Adipose tissue (tissue), 3 donors: ENCODE results near the gene RHCE. TPM values are rescaled to one million over a fixed set of nuclear protein-coding genes. Genes with fewer than 3 reads are reported as not detected.
"Not testable (repeated sequence)": the region's sequence is repeated elsewhere in the genome, so short reads cannot be mapped to it uniquely, and the experiment has no call there.

Experiments used
- H3K27ac ChIP-seq: one replicate; pipeline ENCODE4 v1.5.1; 2013; ENCODE audit warnings: low read depth, low read length
- WGBS, 3 donors: extraction: QIAGEN DNeasy Blood & Tissue Kit; methylation state at CpG; one replicate each; pipeline ENCODE4 v1.1.7; 2013; 5-methylcytosine and 5-hydroxymethylcytosine counted together
- polyA plus RNA-seq, 3 donors: library from polyadenylated mRNA; stranded (reverse); fragments of 200-250 nt; gene quantifications; one replicate each; pipeline ENCODE4 v1.2.3, GENCODE V29; 2013
- donor health status: healthy with polysubstance abuse.
- donor health status: Bipolar disorder and iron deficiency.
- donor health status: healthy.

Gene RHCE
- polyA plus RNA-seq, result under 1 TPM in 2 of 3 donors, not detected in 1; 0.10 to 0.30 TPM

DNA sequence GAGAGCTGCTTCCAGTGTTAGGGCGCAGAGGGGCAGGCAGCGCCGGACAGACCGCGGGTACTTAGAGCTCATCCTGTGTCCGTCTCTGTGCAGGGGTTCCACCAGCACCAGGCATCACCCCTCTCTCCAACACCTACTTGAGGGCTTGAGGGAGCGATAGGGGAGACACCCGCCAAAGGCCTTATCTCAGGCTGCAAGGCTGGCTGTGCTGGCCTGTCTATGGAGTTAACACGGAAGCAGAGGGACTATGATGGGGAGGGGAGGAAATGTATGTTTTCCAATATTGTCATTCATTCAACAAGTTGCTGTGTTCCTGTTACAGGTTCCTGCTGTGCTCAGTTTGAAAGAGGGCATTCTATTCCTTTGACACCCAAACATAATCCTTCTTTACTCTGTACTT is at the start of gene RHCE:
RHCE (minus strand) TSS at position 111 of the 400 bp plus-strand sequence; CDS start at position 72, 39 bp downstream.
- H3K27ac ChIP-seq, result not testable (repeated sequence)
- WGBS, 3 donors, result 87 to 96% (median 90%) methylated on average over 9 of the region's 9 CpGs

DNA sequence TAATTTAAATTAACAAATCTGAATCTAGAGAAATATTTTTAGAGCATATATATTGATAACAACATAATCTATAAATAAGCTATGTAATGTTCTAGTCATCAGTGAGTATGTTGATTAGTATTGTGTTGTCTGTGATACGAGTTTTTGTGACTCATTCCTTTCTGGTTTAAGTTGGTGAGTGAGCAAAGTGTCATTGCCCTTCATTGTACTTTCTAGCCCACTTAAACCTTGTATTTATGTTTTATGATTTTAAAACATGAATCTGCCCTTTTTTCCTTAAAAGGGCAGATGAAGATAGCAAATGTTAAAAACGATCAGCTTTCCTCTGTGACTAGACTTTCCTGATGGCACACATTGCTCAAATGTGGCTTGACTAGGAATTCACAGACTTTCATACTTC is 48.6 kb upstream of the RHCE start:
- 76 to 91% (median 89%) methylated on average over 2 of the region's 2 CpGs for WGBS, 3 donors
- no peak overlapping the region for H3K27ac ChIP-seq

DNA sequence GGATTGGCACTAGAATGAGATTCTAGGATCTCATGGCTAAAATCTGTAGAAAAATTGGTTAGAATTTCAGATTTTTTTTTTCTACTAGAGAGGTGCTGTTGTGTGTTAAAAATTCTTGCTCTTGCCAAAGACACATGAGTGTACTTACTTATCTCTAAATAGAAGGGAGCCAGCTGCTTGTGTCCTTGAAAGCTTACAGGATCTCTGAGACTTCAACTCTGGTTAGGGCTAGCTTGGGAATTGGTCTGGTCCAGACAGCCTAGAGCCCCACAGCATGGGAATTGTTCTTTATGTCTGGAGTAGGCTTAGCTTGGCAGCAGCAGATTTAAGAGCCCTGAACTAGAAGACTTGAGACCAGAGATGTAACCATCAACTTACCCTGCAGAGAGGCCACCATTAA is 47.4 kb upstream of the RHCE start:
- no peak overlapping the region for H3K27ac ChIP-seq

DNA sequence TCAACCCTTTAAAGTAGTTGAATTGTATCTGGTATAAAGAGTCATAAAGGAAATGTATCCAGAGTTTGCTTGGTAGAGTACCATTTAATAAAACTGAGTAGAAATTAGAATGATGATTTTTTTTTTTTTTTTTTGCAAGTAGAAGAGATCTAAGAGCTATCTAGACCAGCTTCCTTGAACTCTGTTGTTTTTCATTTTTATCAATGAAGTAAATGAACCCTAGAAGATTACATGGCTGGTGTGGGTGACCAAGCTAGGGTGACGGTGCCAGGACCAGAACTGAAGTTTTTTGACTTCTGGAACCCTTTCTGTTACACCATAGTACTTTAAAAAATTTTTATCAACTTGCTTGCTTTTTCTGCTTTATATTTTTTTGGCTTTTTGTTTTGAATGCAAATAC is 47.0 kb upstream of the RHCE start:
- no peak overlapping the region for H3K27ac ChIP-seq
- 34 to 85% (median 83%) methylated on average over 1 of the region's 1 CpG for WGBS, 3 donors

DNA sequence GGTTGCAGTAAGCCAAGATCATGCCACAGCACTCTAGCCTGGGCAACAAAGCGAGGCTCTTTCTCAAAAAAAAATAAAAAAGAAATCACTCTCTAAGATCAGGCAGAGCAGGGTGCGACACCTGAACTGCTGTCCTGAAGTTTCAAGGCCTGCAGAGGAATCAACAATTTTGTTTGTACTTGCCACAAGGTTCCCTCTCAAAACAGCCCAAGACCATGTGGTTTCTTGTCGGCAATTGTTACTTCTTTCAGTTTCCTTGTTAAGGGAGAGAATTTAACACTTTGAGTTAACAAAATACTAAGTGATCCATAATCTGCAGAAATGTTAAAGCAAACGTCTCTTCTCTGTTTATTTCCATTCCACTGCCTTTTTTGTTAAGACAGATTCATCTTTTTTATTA is 46.6 kb upstream of the RHCE start:
- no peak overlapping the region for H3K27ac ChIP-seq
- 50 to 69% (median 64%) methylated on average over 4 of the region's 4 CpGs for WGBS, 3 donors

DNA sequence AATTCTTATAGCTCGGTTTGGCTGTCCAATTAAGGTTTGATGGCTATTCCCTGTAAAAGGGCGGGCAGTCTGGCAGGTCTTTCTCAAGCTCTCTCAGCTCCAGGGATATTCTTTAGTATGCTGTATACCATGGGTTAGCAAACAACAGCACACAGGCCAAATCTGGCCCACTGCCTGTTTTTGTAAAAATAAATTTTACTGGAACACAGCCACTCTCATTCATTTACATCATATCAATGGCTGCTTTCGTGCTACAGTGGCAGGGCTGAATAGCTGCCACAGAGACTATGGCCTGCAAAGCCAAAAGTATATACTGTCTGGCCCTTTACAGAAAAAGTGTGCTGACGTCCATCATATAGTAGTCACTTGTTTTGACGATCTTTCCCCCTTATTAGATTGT is 42.1 kb upstream of the RHCE start:
- H3K27ac ChIP-seq, result no peak overlapping the region
- 36 to 65% (median 55%) methylated on average over 5 of the region's 5 CpGs for WGBS, 3 donors

- WGBS, 3 donors, result 43 to 71% (median 54%) methylated on average over 2 of the region's 2 CpGs
- H3K27ac ChIP-seq, result no peak overlapping the region
Observed at GRCh38 chr1:25461849-25462248, 41.2 kb upstream of the RHCE start.

- 62 to 79% (median 72%) methylated on average over 3 to 4 of the region's 4 CpGs for WGBS, 3 donors
- H3K27ac ChIP-seq, result not testable (repeated sequence)
Observed at GRCh38 chr1:25460816-25461215, 40.2 kb upstream of the RHCE start.

DNA sequence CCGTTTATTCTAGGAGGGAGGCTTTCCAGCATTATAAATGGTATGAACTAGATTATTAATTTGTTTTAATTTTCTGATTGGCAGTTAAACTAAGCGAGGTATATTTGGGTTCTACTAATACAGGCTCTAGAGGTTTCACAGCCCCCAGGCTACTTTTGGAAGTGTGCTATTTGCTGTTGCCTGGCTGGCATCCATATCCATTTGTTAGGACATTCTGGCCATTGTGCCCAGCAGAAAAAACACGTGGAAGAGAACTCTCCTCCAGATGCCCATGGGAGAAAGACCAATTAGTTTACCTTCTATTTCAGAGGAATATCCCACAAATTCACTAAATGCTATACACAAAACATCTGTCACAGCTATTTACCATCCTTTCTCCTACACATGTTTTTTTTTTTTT is 39.4 kb upstream of the RHCE start:
- 82 to 86% (median 85%) methylated on average over 3 of the region's 3 CpGs for WGBS, 3 donors
- no peak overlapping the region for H3K27ac ChIP-seq

GRCh38 chr1:25458541-25459298 is 38.1 kb upstream of the RHCE start:
- no peak overlapping the region for H3K27ac ChIP-seq
- WGBS, 3 donors, result 71 to 78% (median 76%) methylated on average over 7 of the region's 7 CpGs

DNA sequence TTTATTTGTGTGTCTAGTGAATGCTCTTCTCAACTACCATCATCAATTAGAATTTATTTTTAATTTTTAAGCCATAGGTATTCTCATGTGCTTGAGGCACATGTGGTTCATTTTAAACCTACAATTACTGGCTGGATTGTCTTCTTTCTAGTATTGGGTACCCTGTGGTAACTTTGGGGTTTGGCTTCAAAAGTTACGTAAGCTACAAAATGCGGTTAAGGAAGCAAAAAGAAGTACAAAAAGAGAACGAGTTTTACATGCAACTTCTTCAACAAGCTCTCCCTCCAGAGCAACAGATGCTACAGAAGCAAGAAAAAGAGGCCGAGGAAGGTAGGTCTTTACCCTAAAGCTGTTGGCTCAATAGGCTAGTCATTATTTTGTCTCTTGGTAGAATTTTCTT is 35.9 kb upstream of the RHCE start:
- WGBS, 3 donors, result 59 to 94% (median 67%) methylated on average over 4 of the region's 4 CpGs
- no peak overlapping the region for H3K27ac ChIP-seq

DNA sequence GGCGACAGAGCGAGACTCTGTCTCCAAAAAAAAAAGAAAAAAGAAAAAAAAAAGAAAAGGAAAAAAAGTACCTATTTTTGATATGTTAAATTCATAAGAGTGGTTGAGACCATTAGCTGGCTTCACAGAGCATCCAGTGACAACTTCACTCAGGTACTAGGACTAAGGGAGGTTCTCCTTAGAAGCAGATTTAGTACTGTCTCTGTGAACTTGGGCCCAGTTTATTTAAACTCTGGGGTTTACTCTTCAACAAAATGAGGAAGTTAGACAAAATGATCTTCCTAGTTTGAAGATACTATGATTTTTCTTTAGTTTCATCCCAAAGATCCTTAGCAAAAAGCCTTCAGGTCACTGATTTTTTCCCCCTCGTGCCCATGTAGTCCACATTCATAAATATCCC is 31.3 kb upstream of the RHCE start:
- no peak overlapping the region for H3K27ac ChIP-seq
- WGBS, 3 donors, result 90 to 97% (median 94%) methylated on average over 3 of the region's 3 CpGs

GRCh38 chr1:25450891-25451290 is 30.3 kb upstream of the RHCE start:
- 90 to 93% (median 92%) methylated on average over 2 of the region's 2 CpGs for WGBS, 3 donors
- H3K27ac ChIP-seq, result no peak overlapping the region

DNA sequence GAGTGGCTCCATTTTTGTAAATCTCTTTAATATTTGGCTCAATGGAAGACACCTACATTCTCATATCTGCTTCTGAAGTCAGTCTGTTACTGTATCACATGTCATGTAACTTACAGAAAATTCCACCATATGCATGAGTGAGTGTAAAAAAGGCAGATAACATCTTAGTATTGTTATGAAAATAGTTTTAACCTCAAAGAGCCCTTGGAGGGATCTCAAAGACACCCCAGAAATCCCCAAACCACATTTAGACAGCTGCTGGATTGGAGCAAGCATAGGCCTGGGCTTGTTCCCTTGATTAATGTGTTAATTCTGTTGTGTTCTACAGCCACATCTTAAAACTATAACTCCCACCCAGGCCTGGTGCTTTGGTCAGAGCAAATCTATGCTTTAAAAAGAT is 26.9 kb upstream of the RHCE start:
- H3K27ac ChIP-seq, result no peak overlapping the region

DNA sequence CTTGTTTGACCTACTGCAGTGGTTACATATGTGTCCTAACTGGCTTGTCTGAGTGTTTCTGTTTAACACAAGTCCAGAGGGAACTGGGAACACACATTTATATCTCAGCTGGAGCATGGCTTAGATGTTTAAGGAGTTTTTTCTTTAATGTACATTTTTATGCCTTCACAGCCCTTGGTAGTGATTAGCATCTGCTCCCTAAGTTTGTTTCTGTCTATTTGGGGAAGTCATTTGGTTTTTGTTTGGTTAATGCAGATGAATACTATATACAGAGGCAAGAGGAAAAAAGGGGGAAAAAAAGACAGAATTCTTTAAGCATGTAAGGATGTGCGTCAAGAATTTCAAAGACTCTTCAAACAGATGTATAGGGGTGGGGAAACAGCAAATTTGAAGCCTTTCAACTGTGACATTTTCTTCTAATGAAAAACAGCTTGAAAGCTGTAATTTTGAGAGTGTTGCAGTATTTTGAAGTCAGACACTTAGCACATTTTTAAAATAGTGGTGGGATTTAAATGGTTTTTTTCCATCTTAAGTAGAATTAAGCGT is 25.4 kb upstream of the RHCE start:
- no peak overlapping the region for H3K27ac ChIP-seq
- WGBS, 3 donors, result 76 to 88% (median 88%) methylated on average over 2 of the region's 2 CpGs

DNA sequence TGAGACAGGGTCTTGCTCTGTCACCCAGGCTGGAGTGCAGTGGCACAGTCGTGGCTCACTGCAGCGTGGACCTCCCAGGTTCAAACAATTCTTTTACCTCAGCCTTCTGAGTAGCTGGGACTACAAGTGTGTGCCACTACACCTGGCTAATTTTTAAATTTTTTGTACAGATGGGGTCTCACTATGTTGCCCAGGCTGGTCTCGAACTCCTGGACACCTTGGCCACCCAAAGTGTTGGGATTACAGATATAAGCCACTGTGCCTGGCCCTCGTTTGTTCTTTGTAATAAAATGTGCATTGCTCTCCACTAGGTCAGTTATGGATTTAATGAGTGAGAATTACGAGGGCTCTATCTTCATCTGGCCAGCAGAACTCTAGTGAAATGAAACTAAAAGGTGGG is 24.0 kb upstream of the RHCE start:
- WGBS, 3 donors, result 94 to 96% (median 96%) methylated on average over 5 of the region's 5 CpGs
- H3K27ac ChIP-seq, result not testable (repeated sequence)

GRCh38 chr1:25443030-25443699 is 22.5 kb upstream of the RHCE start:
- WGBS, 3 donors, result 84 to 92% (median 90%) methylated on average over 4 of the region's 4 CpGs
- no peak overlapping the region for H3K27ac ChIP-seq

DNA sequence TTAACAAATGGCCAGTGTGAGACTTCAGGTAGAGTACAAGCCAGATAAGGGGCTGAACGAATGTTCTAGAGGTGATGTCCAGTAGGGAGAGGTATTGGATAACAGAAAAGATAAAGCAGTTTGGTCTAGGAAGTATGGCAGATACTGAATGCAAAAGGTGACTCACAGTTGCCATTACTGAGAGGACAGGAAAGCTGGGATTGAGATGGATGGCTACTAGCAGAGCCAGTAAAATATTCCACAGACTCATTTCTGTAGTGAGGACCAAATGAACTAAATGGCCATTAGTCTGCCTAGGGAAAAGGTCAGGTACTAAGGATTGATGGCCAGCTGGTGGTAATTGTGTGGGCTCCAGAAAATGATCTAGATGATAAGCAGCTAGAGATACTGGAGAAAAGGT is 21.6 kb upstream of the RHCE start:
- WGBS, 3 donors, result 26 to 72% (median 68%) methylated on average over 1 of the region's 1 CpG
- H3K27ac ChIP-seq, result no peak overlapping the region

DNA sequence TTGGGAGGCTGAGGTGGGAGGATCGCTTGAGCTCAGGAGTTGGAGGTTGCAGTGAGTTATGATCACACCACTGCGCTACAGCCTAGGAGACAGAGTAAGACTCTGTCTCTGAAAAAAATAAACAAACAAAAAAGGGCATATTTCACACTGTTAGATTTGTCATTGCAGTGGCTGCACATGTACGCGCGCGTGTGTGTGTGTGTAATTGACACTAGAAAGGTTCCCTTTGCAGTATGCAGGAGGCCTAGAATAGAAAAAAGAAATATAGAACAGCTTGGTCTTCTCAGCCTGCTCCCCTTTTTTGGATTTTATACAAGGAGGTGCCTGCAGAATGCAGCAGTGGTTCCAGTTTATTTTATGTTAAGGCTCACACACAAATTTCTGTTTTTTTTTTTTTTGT is 18.7 kb upstream of the RHCE start:
- 98 to 99% (median 98%) methylated on average over 6 of the region's 6 CpGs for WGBS, 3 donors
- H3K27ac ChIP-seq, result no peak overlapping the region

DNA sequence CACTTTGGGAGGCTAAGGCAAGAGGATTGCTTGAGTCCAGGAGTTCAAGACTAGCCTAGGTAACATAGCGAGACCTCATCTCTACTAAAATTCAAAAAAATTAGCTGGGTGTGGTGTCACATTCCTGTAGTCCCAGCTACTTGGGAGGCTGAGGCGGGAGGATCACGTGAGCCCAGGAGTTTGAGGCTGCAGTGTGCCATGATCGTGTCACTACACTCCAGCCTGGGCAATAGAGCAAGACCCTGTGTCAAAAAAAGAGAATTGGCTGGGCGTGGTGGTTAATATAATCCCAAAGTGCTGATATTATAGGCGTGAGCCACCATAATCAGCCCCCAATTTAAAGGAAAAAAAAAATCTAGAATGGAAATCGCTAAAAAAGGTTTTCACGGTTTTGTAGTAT is 17.0 kb upstream of the RHCE start:
- H3K27ac ChIP-seq, result no peak overlapping the region
- 96 to 97% (median 97%) methylated on average over 8 of the region's 8 CpGs for WGBS, 3 donors
